Endothelial cell of umbilical vein (primary cell): Measurements from ENCODE around the gene KCTD17.

ENCODE experiments used
- EZH2 ChIP-seq: IDR thresholded peaks from 2 replicates; pipeline ENCODE4 v1.6.1; 2012; ENCODE audit warnings: borderline replicate concordance, low read depth, mild to moderate bottlenecking, moderate library complexity, low read length, inconsistent platforms; ENCODE audit not compliant: severe bottlenecking
- MAX ChIP-seq: IDR thresholded peaks from 2 replicates; pipeline ENCODE4 v1.6.1; 2011; ENCODE audit not compliant: insufficient read depth, insufficient read length
- POLR2A ChIP-seq: IDR thresholded peaks from 2 replicates; pipeline ENCODE4 v1.6.1; 2012; ENCODE audit warnings: low read depth, mild to moderate bottlenecking, control low read depth, low read length
- POLR2AphosphoS5 ChIP-seq: IDR thresholded peaks from 2 replicates; pipeline ENCODE4 v1.6.1; 2012; ENCODE audit warnings: low read depth, mild to moderate bottlenecking, control low read depth, low read length, moderate library complexity; ENCODE audit not compliant: insufficient read depth
- TF ChIP-seq, protein P1 (sequence below), 2 donors: IDR thresholded peaks; 1 replicate in 1 of 2; 2 replicates in 1 of 2; pipeline ENCODE4 v1.5.1; 2011; ENCODE audit warnings: low read length in 2 of 2, mild to moderate bottlenecking in 2 of 2, moderate library complexity in 2 of 2, control low read depth in 1 of 2, inconsistent platforms in 1 of 2, low read depth in 1 of 2; ENCODE audit not compliant: insufficient read depth in 1 of 2; ENCODE audit errors: extremely low read depth in 1 of 2

- TF ChIP-seq, protein P1, sequence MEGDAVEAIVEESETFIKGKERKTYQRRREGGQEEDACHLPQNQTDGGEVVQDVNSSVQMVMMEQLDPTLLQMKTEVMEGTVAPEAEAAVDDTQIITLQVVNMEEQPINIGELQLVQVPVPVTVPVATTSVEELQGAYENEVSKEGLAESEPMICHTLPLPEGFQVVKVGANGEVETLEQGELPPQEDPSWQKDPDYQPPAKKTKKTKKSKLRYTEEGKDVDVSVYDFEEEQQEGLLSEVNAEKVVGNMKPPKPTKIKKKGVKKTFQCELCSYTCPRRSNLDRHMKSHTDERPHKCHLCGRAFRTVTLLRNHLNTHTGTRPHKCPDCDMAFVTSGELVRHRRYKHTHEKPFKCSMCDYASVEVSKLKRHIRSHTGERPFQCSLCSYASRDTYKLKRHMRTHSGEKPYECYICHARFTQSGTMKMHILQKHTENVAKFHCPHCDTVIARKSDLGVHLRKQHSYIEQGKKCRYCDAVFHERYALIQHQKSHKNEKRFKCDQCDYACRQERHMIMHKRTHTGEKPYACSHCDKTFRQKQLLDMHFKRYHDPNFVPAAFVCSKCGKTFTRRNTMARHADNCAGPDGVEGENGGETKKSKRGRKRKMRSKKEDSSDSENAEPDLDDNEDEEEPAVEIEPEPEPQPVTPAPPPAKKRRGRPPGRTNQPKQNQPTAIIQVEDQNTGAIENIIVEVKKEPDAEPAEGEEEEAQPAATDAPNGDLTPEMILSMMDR (IDR thresholded peaks at IDR 0.05; ENCODE audit: extremely low read depth in 1 of 2, insufficient read depth in 1 of 2, low read depth in 1 of 2, low read length in 2 of 2): no peak
- TF ChIP-seq MAX: no peak
- TF ChIP-seq EZH2: no peak
- no peak for TF ChIP-seq POLR2AphosphoS5
- no peak for TF ChIP-seq POLR2A
These were observed 19.4 kb upstream of the KCTD17 start for GRCh38 chr22:37032134-37032534.
